ENCODE measurements around the gene FAM3A. TPM values are rescaled to one million over a fixed set of nuclear protein-coding genes. Genes with fewer than 3 reads are reported as not detected.

The FAM3A gene
- polyA plus RNA-seq, 1 of the 3 experiments (the other 2 are of a cell fraction): 42.1 TPM

- CTCF ChIA-PET: interaction anchor here (0.9 kb wide), 1 partner anchor 17 kb away, joined by 4 read pairs; no protein-coding TSS in a partner anchor
- H3K27me3 ChIP-seq (ENCODE audit: insufficient read depth): no peaks in the 10 kb centered on the region
Measured at GRCh38 chrX:154465601-154466000, 50.4 kb downstream of the FAM3A start.

GRCh38 chrX:154464806-154465365 is 51.1 kb downstream of the FAM3A start:
- Histone ChIP-seq H3K9ac (no peak overlapping the region), H3K27ac (ENCODE audit: low read depth in 2 of 2, low read length in 1 of 2) (no peak overlapping the region), H4K20me1 (ENCODE audit: insufficient read depth) (peaks cover 30% of the 10 kb centered on the region), H3K4me3 (ENCODE audit: low read depth in 2 of 2, low read length in 1 of 2) (no peak overlapping the region), H3K36me3 (replicated peaks in 1 of 2; ENCODE audit: control insufficient read depth in 1 of 2, insufficient read depth in 2 of 2, low read length in 1 of 2) (peaks cover 0 to 33% of the 10 kb centered on the region in 2 experiments), H2AFZ (ENCODE audit: low read depth) (no peak overlapping the region), H3K9me3 (no peaks in the 10 kb centered on the region), H3K27me3 (ENCODE audit: insufficient read depth) (no peaks in the 10 kb centered on the region), H3K79me2 (ENCODE audit: insufficient read depth) (peaks cover 18% of the 10 kb centered on the region), H3K4me2 (no peak overlapping the region), H3F3A (replicated peaks; ENCODE audit: insufficient read depth) (no peaks in the 10 kb centered on the region), H3K4me1 (ENCODE audit: control insufficient read depth in 1 of 2, insufficient read depth in 2 of 2, low read depth in 1 of 2, low read length in 1 of 2) (peaks cover 0 to 4% of the 10 kb centered on the region in 2 experiments; a peak in 1 of 4 replicates), H3K9me2 (no peaks in the 10 kb centered on the region)
- CTCF ChIA-PET: interaction anchor here (0.9 kb wide), 1 partner anchor 18 kb away, joined by 4 read pairs; no protein-coding TSS in a partner anchor
- DNase-seq: no peak
- POLR2A ChIA-PET: no interaction called here
- 46% methylated on average over 24 of the region's 28 CpGs for WGBS (ENCODE audit: low lambda C conversion rate)
- TF ChIP-seq PBX3 (IDR thresholded peaks at IDR 0.05) (no peak), RAD21 (IDR thresholded peaks at IDR 0.05; ENCODE audit: low read length) (no peak)

More at GRCh38 chrX:154465601-154466000, 50.4 kb downstream of the FAM3A start:
- H3K9me2 ChIP-seq: no peaks in the 10 kb centered on the region
- H3K27ac ChIP-seq (ENCODE audit: low read depth in 2 of 2, low read length in 1 of 2): no peak overlapping the region
- no peak overlapping the region for H3K9ac ChIP-seq
- H3K79me2 ChIP-seq (ENCODE audit: insufficient read depth): peaks cover 11% of the 10 kb centered on the region; the same call in 1 of the 2 replicates
- H3K4me2 ChIP-seq: no peak overlapping the region
- peaks cover 0 to 35% of the 10 kb centered on the region in 2 experiments for H3K36me3 ChIP-seq (replicated peaks in 1 of 2; ENCODE audit: control insufficient read depth in 1 of 2, insufficient read depth in 2 of 2, low read length in 1 of 2)
- no peaks in the 10 kb centered on the region for H3K9me3 ChIP-seq
- TF ChIP-seq GABPA (IDR thresholded peaks at IDR 0.05; ENCODE audit: low read depth): no peak
- no peak for TF ChIP-seq ELF1 (IDR thresholded peaks at IDR 0.05)
- TF ChIP-seq POLR2AphosphoS5 (IDR thresholded peaks at IDR 0.05; ENCODE audit: low read depth, low read length): no peak
- TF ChIP-seq SIN3A (IDR thresholded peaks at IDR 0.05; ENCODE audit: borderline replicate concordance, low read depth, low read length): no peak
- TF ChIP-seq NFIC (IDR thresholded peaks at IDR 0.05; ENCODE audit: borderline replicate concordance): no peak
- no peak for TF ChIP-seq EP300 (IDR thresholded peaks at IDR 0.05; ENCODE audit: borderline replicate concordance in 1 of 2, low read depth in 1 of 2, low read length in 1 of 2)
- TF ChIP-seq NRF1 (IDR thresholded peaks at IDR 0.05; ENCODE audit: low read depth, low read length): no peak
- no peak for TF ChIP-seq RAD21 (IDR thresholded peaks at IDR 0.05; ENCODE audit: low read length)
- H3K4me1 ChIP-seq (ENCODE audit: control insufficient read depth in 1 of 2, insufficient read depth in 2 of 2, low read depth in 1 of 2, low read length in 1 of 2): no peaks in the 10 kb centered on the region; a peak in 1 of 4 replicates
- no peak for DNase-seq
- POLR2A ChIA-PET: no interaction called here
- H3F3A ChIP-seq (replicated peaks; ENCODE audit: insufficient read depth): no peaks in the 10 kb centered on the region
- no peak overlapping the region for H2AFZ ChIP-seq (ENCODE audit: low read depth)
- WGBS (ENCODE audit: low lambda C conversion rate): 34% methylated on average over 7 of the region's 14 CpGs
- H4K20me1 ChIP-seq (ENCODE audit: insufficient read depth): peaks cover 27% of the 10 kb centered on the region
- no peak overlapping the region for H3K4me3 ChIP-seq (ENCODE audit: low read depth in 2 of 2, low read length in 1 of 2)

GRCh38 chrX:154463611-154464220 is 52.3 kb downstream of the FAM3A start:
- no peaks in the 10 kb centered on the region for H3F3A ChIP-seq (replicated peaks; ENCODE audit: insufficient read depth)
- WGBS (ENCODE audit: low lambda C conversion rate): 60% methylated on average over 4 of the region's 36 CpGs
- no peaks in the 10 kb centered on the region for H3K9me3 ChIP-seq
- CTCF ChIA-PET: interaction anchor here (1.9 kb wide), 1 partner anchor 13 kb away, joined by 4 read pairs; no protein-coding TSS in a partner anchor
- no peaks in the 10 kb centered on the region for H3K9me2 ChIP-seq
- no peak overlapping the region for H3K27ac ChIP-seq (ENCODE audit: low read depth in 2 of 2, low read length in 1 of 2)
- H3K4me3 ChIP-seq (ENCODE audit: low read depth in 2 of 2, low read length in 1 of 2): no peak overlapping the region
- H3K36me3 ChIP-seq (replicated peaks in 1 of 2; ENCODE audit: control insufficient read depth in 1 of 2, insufficient read depth in 2 of 2, low read length in 1 of 2): peaks cover 0 to 30% of the 10 kb centered on the region in 2 experiments
- H3K9ac ChIP-seq: no peak overlapping the region
- DNase-seq: no peak
- H3K79me2 ChIP-seq (ENCODE audit: insufficient read depth): peaks cover 30% of the 10 kb centered on the region
- H4K20me1 ChIP-seq (ENCODE audit: insufficient read depth): peaks cover 36% of the 10 kb centered on the region
- H3K4me1 ChIP-seq (ENCODE audit: control insufficient read depth in 1 of 2, insufficient read depth in 2 of 2, low read depth in 1 of 2, low read length in 1 of 2): peaks cover 0 to 12% of the 10 kb centered on the region in 2 experiments; a peak in 1 of 4 replicates
- POLR2A ChIA-PET: interaction anchor here (1.8 kb wide), 1 partner anchor 15 kb away, joined by 5 read pairs; the partner anchor contains the start of gene LAGE3
- no peak overlapping the region for H3K4me2 ChIP-seq
- no peak overlapping the region for H2AFZ ChIP-seq (ENCODE audit: low read depth)
- no peaks in the 10 kb centered on the region for H3K27me3 ChIP-seq (ENCODE audit: insufficient read depth)
- TF ChIP-seq POLR2AphosphoS5 (IDR thresholded peaks at IDR 0.05; ENCODE audit: low read depth, low read length) (no peak), PBX3 (IDR thresholded peaks at IDR 0.05) (no peak), USF2 (IDR thresholded peaks at IDR 0.05; ENCODE audit: borderline replicate concordance, low read depth, low read length) (no peak), GABPA (IDR thresholded peaks at IDR 0.05; ENCODE audit: low read depth) (no peak), FOSL2 (IDR thresholded peaks at IDR 0.05; ENCODE audit: borderline replicate concordance, low read depth) (no peak), REST (IDR thresholded peaks at IDR 0.05; ENCODE audit: low read depth, low read length) (no peak)

Data from SK-N-SH (cell line).